ENCODE data around the gene PKP3.

GRCh38 chr11:429391-429790 lies 35.4 kb downstream of the PKP3 start:
- TF ChIP-seq, protein P1, sequence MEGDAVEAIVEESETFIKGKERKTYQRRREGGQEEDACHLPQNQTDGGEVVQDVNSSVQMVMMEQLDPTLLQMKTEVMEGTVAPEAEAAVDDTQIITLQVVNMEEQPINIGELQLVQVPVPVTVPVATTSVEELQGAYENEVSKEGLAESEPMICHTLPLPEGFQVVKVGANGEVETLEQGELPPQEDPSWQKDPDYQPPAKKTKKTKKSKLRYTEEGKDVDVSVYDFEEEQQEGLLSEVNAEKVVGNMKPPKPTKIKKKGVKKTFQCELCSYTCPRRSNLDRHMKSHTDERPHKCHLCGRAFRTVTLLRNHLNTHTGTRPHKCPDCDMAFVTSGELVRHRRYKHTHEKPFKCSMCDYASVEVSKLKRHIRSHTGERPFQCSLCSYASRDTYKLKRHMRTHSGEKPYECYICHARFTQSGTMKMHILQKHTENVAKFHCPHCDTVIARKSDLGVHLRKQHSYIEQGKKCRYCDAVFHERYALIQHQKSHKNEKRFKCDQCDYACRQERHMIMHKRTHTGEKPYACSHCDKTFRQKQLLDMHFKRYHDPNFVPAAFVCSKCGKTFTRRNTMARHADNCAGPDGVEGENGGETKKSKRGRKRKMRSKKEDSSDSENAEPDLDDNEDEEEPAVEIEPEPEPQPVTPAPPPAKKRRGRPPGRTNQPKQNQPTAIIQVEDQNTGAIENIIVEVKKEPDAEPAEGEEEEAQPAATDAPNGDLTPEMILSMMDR (conservative IDR thresholded peaks at IDR 0.05; ENCODE audit: low read length): no peak
- no peak for TF ChIP-seq EZH2phosphoT487 (IDR thresholded peaks at IDR 0.05; ENCODE audit: borderline replicate concordance, low read depth, low read length)
